HG02678 (cell line): ENCODE results near the gene GPR161.
"Not testable (repeated sequence)": the region's sequence is repeated elsewhere in the genome, so short reads cannot be mapped to it uniquely, and the experiment has no call there.

Experiments used
- ATAC-seq: cut with Tn5 transposase; IDR thresholded peaks from one replicate; pipeline ENCODE4 v1.9.1; 2021; ENCODE audit warnings: mild to moderate bottlenecking, moderate library complexity; ENCODE audit not compliant: unreplicated experiment

The GPR161 gene

GRCh38 chr1:168089326-168089978 is 47.3 kb downstream of the GPR161 start:
- no peak for ATAC-seq

- no peak for ATAC-seq
Measured at GRCh38 chr1:168088511-168089325, 48.0 kb downstream of the GPR161 start.

GRCh38 chr1:168087696-168088095 is 49.0 kb downstream of the GPR161 start:
- ATAC-seq: no peak

GRCh38 chr1:168086438-168086837 is 50.3 kb downstream of the GPR161 start:
- no peak for ATAC-seq

- no peak for ATAC-seq
Measured at GRCh38 chr1:168085401-168085872, 51.3 kb downstream of the GPR161 start.

- peak; percentile 46 for ATAC-seq
Measured at GRCh38 chr1:168084396-168085231, 52.1 kb downstream of the GPR161 start.

- ATAC-seq: no peak
Measured at GRCh38 chr1:168083456-168084325, 53.0 kb downstream of the GPR161 start.

- peak; percentile 84 for ATAC-seq
Measured at GRCh38 chr1:168082008-168082876, 54.5 kb downstream of the GPR161 start.

- no peak for ATAC-seq
Measured at GRCh38 chr1:168081373-168082007, 55.2 kb downstream of the GPR161 start.

- no peak for ATAC-seq
Measured at GRCh38 chr1:168079761-168080160, 57.0 kb downstream of the GPR161 start.

- ATAC-seq: no peak
Measured at GRCh38 chr1:168069384-168069783, 67.3 kb downstream of the GPR161 start.

- no peak for ATAC-seq
Measured at GRCh38 chr1:168065506-168065905, 71.2 kb downstream of the GPR161 start.

GRCh38 chr1:168064216-168064615 is 72.5 kb downstream of the GPR161 start:
- ATAC-seq: no peak

GRCh38 chr1:168057921-168058320 is 78.8 kb downstream of the GPR161 start:
- no peak for ATAC-seq

GRCh38 chr1:168057355-168057754 is 79.4 kb downstream of the GPR161 start:
- no peak for ATAC-seq

GRCh38 chr1:168056152-168056551 is 80.6 kb downstream of the GPR161 start:
- not testable (repeated sequence) for ATAC-seq

- no peak for ATAC-seq
Measured at GRCh38 chr1:168054117-168054516, 82.6 kb downstream of the GPR161 start.

- no peak for ATAC-seq
Measured at GRCh38 chr1:168053681-168054080, 83.0 kb downstream of the GPR161 start.

- ATAC-seq: no peak
Measured at GRCh38 chr1:168050880-168051279, 85.8 kb downstream of the GPR161 start.
